ENCODE measurements around the gene ADAM12.

ADAM12 gene

GRCh38 chr10:126197036-126197543 lies 191.2 kb downstream of the ADAM12 start:
- TF ChIP-seq CTCF (IDR thresholded peaks at IDR 0.05; ENCODE audit: low read depth, low read length): no peak
- no peak for DNase-seq (ENCODE audit: extremely low read depth, low read depth)

DNA sequence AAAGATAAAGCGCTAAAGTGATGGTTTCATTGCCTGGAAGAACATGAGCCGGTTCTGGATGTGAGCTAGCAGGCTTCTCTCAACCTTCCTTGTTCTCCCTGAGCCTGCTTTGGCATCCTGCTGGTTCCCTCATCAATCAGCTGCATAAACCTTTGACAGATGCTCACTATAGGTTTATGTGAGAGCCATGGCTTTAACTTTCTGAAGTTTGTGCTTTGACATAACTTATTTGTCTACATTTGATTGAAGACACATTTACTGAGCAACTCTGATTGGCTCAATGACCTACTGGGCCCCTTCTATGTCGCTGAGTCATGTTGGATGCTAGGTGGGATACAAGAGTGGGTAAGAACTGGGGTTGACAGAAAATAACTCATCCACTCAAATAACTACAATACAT lies 192.0 kb downstream of the ADAM12 start:
- TF ChIP-seq CTCF (IDR thresholded peaks at IDR 0.05; ENCODE audit: low read depth, low read length): no peak
- no peak for DNase-seq (ENCODE audit: extremely low read depth, low read depth)

GRCh38 chr10:126191192-126191591 lies 197.1 kb downstream of the ADAM12 start:
- DNase-seq (ENCODE audit: extremely low read depth, low read depth): no peak
- no peak for TF ChIP-seq CTCF (IDR thresholded peaks at IDR 0.05; ENCODE audit: low read depth, low read length)

GRCh38 chr10:126188679-126189200 lies 199.5 kb downstream of the ADAM12 start:
- no peak for TF ChIP-seq CTCF (IDR thresholded peaks at IDR 0.05; ENCODE audit: low read depth, low read length)
- DNase-seq (ENCODE audit: extremely low read depth, low read depth): no peak

- no peak for DNase-seq (ENCODE audit: extremely low read depth, low read depth)
- TF ChIP-seq CTCF (IDR thresholded peaks at IDR 0.05; ENCODE audit: low read depth, low read length): no peak; the same call in 1 of the 2 replicates
Observed at GRCh38 chr10:126187399-126187798, 200.9 kb downstream of the ADAM12 start.

DNA sequence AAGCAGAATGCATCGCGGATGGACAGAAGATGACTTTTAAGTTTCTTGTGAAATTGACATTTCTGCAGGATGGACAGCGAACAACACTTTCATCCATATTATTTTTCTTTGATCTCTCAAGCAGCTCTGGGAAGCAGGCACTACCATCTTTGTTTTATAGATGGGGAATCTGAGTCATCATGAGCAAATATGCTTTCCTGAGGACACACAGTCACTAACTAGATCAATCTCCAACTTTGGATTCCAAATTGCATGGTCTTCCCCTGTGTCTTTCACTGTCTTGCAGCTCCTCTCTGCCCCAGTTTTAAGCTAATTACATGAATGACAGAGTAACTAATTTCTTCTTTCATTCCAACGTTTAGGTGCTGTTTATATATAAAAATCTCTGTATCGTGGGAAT lies 201.5 kb downstream of the ADAM12 start:
- no peak for TF ChIP-seq CTCF (IDR thresholded peaks at IDR 0.05; ENCODE audit: low read depth, low read length)
- DNase-seq (ENCODE audit: extremely low read depth, low read depth): no peak

- no peak for DNase-seq (ENCODE audit: extremely low read depth, low read depth)
- TF ChIP-seq CTCF (IDR thresholded peaks at IDR 0.05; ENCODE audit: low read depth, low read length): no peak
Observed at GRCh38 chr10:126185676-126186447, 202.4 kb downstream of the ADAM12 start.

All from AG09319 (cell line).